Uterus (tissue), 4 donors: ENCODE measurements around the gene DMAC1. TPM values are rescaled to one million over a fixed set of nuclear protein-coding genes. Genes with fewer than 3 reads are reported as not detected.

Experiments
- DNase-seq, 2 donors: peaks; one replicate each; pipeline ENCODE4 v3.0.0-alpha.2; 2019 to 2020
- H3K27ac ChIP-seq, 2 donors: fragments of 200-600 bp; sonication (generic); 1 replicate in 1 of 2; 2 replicates in 1 of 2; pipeline ENCODE4 v1.5.1; 2016 to 2018
- H3K27me3 ChIP-seq, 2 donors: fragments of 200-600 bp; sonication (generic); one replicate each; pipeline ENCODE4 v1.5.1; 2018 to 2019; ENCODE audit warnings: control low read depth in 1 of 2
- H3K36me3 ChIP-seq, 2 donors: fragments of 200-600 bp; sonication (generic); one replicate each; pipeline ENCODE4 v1.5.1; 2019; ENCODE audit warnings: control low read depth in 1 of 2
- H3K4me1 ChIP-seq, 2 donors: fragments of 200-600 bp; sonication (generic); one replicate each; pipeline ENCODE4 v1.5.1; 2018 to 2019; ENCODE audit warnings: control low read depth in 1 of 2
- H3K4me3 ChIP-seq, 2 donors: fragments of 200-600 bp; sonication (generic); 1 replicate in 1 of 2; 2 replicates in 1 of 2; pipeline ENCODE4 v1.5.1; 2018 to 2019; ENCODE audit warnings: mild to moderate bottlenecking in 1 of 2
- H3K9me3 ChIP-seq, 2 donors: fragments of 200-600 bp; sonication (generic); one replicate each; pipeline ENCODE4 v1.5.1; 2019; ENCODE audit warnings: control low read depth in 1 of 2
- CTCF ChIP-seq, 4 experiments: fragments of 200-600 bp in 2 of 4; fragments of 450-650 bp in 2 of 4; sonication (generic) in 2 of 4; IDR thresholded peaks; one replicate each; pipeline ENCODE4 v1.5.1; 2016 to 2019; ENCODE audit warnings: antibody characterized with exemption in 4 of 4, mild to moderate bottlenecking in 2 of 4, moderate library complexity in 1 of 4
- POLR2A ChIP-seq, 2 donors: fragments of 450-650 bp; IDR thresholded peaks; one replicate each; pipeline ENCODE4 v1.6.1; 2016; ENCODE audit warnings: antibody characterized with exemption in 2 of 2, mild to moderate bottlenecking in 1 of 2, moderate library complexity in 1 of 2
- intact Hi-C: fragments of 100-400 bp; cut with DNase I; formaldehyde crosslinking; loops from one replicate; pipeline ENCODE4 v1.15.1; 2023; ENCODE audit warnings: low total_unique reads
- total RNA-seq, 4 donors: library from RNA; depleted of rRNA in 3 of 4; stranded (reverse); fragments of >200 nt in 3 of 4; gene quantifications; one replicate each; pipeline versions ENCODE4 v1.1.0 to v1.2.4, GENCODE V29; 2014 to 2023
- donor health status: DM: yes; HTN: yes; CAD: no.

The DMAC1 gene
- total RNA-seq, 4 donors from 2014 or later: 3.5 to 23.4 (median 13.5) TPM

- intact Hi-C loops: no loop called here
- Histone ChIP-seq H3K4me1 (no peaks in the 10 kb centered on the region), H3K4me3 (no peak overlapping the region), H3K9me3 (no peaks in the 10 kb centered on the region), H3K27me3 (no peaks in the 10 kb centered on the region), H3K36me3 (no peaks in the 10 kb centered on the region), H3K27ac (no peak overlapping the region)
- DNase-seq: no peak
- no peak for TF ChIP-seq CTCF (IDR thresholded peaks at IDR 0.05)
- no peak for TF ChIP-seq POLR2A (IDR thresholded peaks at IDR 0.05)
Measured at GRCh38 chr9:7788772-7789171, 10.8 kb downstream of the DMAC1 start.

- Histone ChIP-seq H3K27me3 (no peaks in the 10 kb centered on the region), H3K4me3 (no peak overlapping the region), H3K9me3 (no peaks in the 10 kb centered on the region), H3K36me3 (no peaks in the 10 kb centered on the region), H3K27ac (no peak overlapping the region), H3K4me1 (no peaks in the 10 kb centered on the region)
- TF ChIP-seq POLR2A (IDR thresholded peaks at IDR 0.05): no peak
- no peak for TF ChIP-seq CTCF (IDR thresholded peaks at IDR 0.05)
- intact Hi-C loops: no loop called here
- no peak for DNase-seq
Measured at GRCh38 chr9:7785813-7786212, 13.8 kb downstream of the DMAC1 start.

- Histone ChIP-seq H3K27ac (no peak overlapping the region), H3K36me3 (no peaks in the 10 kb centered on the region), H3K4me3 (no peak overlapping the region), H3K27me3 (no peaks in the 10 kb centered on the region), H3K4me1 (no peaks in the 10 kb centered on the region), H3K9me3 (no peaks in the 10 kb centered on the region)
- intact Hi-C loops: no loop called here
- TF ChIP-seq POLR2A (IDR thresholded peaks at IDR 0.05): no peak
- no peak for TF ChIP-seq CTCF (IDR thresholded peaks at IDR 0.05)
- no peak for DNase-seq
Measured at GRCh38 chr9:7784472-7784871, 15.1 kb downstream of the DMAC1 start.

GRCh38 chr9:7783635-7784063, 15.9 kb downstream of the DMAC1 start:
- H3K27me3 ChIP-seq: no peaks in the 10 kb centered on the region
- no peak overlapping the region for H3K27ac ChIP-seq
- DNase-seq: no peak
- intact Hi-C loops: no loop called here
- no peaks in the 10 kb centered on the region for H3K4me1 ChIP-seq
- no peaks in the 10 kb centered on the region for H3K36me3 ChIP-seq
- no peak overlapping the region for H3K4me3 ChIP-seq
- TF ChIP-seq POLR2A (IDR thresholded peaks at IDR 0.05) (no peak), CTCF (IDR thresholded peaks at IDR 0.05) (no peak)
- H3K9me3 ChIP-seq: no peaks in the 10 kb centered on the region

GRCh38 chr9:7782400-7783120, 17.0 kb downstream of the DMAC1 start:
- Histone ChIP-seq H3K4me3 (no peak overlapping the region), H3K36me3 (no peaks in the 10 kb centered on the region), H3K27me3 (no peaks in the 10 kb centered on the region), H3K9me3 (no peaks in the 10 kb centered on the region), H3K27ac (no peak overlapping the region), H3K4me1 (no peaks in the 10 kb centered on the region)
- intact Hi-C loops: no loop called here
- DNase-seq: no peak
- TF ChIP-seq POLR2A (IDR thresholded peaks at IDR 0.05) (no peak), CTCF (IDR thresholded peaks at IDR 0.05) (no peak)
